HG02943 (cell line): Measurements from ENCODE around the gene CYP26A1.

Experiments
- ATAC-seq: cut with Tn5 transposase; IDR thresholded peaks from one replicate; pipeline ENCODE4 v1.9.1; 2021; ENCODE audit warnings: mild to moderate bottlenecking, low read depth, moderate library complexity; ENCODE audit not compliant: unreplicated experiment

The CYP26A1 gene

GRCh38 chr10:93063977-93064660 is 9.6 kb upstream of the CYP26A1 start:
- ATAC-seq, result no peak

GRCh38 chr10:93064874-93065660 is 8.6 kb upstream of the CYP26A1 start:
- ATAC-seq, result no peak

DNA sequence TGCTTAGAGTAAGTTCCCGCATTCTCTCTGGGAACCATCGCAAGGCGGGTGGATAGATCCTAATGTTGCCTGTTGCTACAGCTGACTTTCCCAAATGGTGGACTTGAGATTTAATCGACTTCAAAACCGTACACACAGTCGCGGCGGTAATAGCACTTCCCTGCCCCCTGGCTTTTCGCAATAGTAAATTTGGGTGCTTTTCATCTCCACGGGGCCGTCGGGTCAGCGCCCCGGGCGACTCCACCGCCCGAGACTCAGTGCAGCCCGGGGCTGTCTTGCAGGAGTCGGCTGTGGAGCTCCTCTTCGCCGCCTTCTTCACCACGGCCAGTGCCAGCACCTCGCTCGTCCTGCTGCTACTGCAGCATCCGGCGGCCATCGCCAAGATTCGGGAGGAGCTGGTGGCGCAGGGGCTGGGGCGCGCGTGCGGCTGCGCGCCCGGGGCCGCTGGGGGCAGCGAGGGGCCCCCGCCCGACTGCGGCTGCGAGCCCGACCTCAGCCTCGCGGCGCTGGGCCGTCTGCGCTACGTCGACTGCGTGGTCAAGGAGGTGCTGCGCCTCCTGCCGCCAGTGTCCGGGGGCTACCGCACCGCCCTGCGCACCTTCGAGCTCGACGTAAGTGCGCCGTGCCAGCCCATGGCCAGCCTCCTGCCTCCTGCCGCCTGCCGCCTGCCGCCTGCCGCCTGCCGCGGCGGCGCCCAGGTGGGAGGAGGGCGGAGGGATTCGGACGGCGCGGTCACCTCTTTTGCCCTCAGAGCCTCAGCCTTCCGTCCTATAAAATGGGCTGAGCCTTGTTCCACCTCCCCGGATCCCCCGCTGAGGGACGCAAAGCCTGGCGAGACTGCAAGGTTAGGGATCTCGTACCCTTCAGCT is 7.8 kb upstream of the CYP26A1 start:
- no peak for ATAC-seq

- ATAC-seq, result no peak
Observed at GRCh38 chr10:93066544-93066913, 7.2 kb upstream of the CYP26A1 start.

DNA sequence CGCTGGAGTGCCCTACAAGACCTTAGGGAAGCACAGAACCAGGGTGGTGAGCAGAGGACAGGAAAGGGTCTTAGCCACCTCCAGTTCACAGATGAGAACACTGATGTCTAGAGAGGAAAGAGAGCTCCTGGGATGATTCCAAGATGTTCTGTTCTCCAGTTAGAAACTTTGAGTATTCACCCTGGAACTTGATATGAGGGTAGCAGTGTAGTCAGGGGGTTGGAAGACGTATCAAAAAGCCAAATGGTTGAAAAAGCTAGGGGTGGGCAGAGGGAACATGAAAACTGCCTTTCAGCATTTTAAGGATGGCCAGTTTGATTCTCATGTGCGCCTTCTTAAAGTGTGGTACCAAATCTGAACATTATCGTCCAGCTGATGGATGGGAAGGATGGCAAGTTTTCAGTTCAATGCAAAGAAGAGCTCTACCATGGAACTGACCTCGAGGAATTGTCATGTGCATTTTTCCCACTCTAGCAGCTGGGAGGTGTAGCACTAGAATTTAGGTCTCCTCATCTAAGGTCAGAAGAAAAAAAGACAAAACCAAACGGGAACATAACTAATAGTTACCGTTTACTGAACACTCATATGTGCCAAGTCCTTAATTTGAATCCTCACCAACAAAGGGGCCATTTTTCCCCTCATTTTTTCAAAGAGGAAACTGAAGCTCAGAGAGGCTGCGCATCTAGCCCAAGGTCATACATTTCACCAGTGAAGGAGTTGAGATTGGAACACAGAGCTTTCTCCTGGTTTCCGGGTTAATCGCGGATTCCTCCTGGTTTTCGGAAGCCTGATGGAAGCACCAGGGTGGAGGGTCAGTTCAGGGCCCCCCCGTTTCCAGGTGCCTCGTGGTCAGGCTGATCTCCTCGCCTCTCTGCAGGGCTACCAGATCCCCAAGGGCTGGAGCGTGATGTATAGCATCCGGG is 6.0 kb upstream of the CYP26A1 start:
- ATAC-seq, result no peak

DNA sequence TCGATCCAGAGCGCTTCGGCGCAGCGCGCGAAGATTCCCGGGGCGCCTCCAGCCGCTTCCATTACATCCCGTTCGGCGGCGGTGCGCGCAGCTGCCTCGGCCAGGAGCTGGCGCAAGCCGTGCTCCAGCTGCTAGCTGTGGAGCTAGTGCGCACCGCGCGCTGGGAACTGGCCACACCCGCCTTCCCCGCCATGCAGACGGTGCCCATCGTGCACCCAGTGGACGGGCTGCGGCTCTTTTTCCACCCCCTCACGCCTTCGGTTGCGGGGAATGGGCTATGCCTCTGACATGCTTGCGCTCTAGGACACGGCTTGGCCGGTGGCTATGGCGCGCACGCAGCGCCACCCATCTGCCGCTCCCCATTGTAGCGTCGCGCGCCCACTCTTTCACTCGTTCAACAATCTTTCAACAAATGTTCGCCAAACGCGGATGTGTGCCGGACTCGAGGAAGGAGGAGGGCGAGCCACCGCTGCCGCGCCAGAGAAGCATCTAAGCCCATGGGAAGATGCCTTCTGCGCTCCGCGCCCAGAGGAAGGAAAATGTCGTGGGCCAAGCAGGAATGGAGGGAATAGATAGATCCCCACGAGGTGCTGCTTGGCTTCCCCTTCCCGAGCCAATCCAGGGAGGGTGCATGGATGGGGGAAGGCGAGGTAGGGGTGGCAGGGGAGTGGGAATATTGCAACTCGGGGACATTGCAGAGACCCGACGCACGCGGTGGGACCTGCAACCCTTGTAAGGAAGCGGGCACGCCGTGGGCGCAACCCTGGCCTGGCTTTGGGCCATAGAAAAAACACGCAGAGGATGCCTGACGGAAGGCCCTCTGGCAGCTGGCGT is 5.1 kb upstream of the CYP26A1 start:
- ATAC-seq, result no peak

GRCh38 chr10:93069245-93069561 is 4.5 kb upstream of the CYP26A1 start:
- no peak for ATAC-seq

GRCh38 chr10:93070378-93071176 is 3.1 kb upstream of the CYP26A1 start:
- no peak for ATAC-seq

GRCh38 chr10:93071177-93071472 is 2.6 kb upstream of the CYP26A1 start:
- no peak for ATAC-seq

DNA sequence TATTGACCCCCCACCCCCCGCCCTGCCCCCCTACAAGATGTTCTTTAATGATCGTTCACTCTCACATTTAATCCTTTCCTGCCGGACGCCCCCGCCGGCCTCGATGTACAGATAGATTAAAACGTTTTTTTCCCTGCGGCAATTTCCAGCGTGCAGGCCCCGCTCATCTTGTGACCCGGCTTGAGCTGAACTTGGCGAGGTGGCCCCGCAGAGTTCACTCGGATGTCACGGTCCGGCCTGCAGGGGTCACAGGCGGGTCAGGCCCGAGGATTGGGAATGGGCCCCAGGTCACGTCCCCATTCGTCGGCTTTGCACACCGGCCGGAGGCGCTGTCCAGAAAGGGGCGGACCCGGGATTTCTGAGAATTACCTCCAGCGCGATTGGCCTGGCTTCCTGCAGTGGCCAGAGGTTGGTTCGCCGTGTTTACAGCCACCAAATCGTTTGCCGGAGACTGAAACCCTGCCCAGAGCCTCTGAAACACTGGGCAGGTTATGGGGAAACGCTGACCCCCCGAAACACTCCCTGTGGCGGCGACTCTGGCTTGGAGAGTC is 1.9 kb upstream of the CYP26A1 start:
- ATAC-seq, result no peak

DNA sequence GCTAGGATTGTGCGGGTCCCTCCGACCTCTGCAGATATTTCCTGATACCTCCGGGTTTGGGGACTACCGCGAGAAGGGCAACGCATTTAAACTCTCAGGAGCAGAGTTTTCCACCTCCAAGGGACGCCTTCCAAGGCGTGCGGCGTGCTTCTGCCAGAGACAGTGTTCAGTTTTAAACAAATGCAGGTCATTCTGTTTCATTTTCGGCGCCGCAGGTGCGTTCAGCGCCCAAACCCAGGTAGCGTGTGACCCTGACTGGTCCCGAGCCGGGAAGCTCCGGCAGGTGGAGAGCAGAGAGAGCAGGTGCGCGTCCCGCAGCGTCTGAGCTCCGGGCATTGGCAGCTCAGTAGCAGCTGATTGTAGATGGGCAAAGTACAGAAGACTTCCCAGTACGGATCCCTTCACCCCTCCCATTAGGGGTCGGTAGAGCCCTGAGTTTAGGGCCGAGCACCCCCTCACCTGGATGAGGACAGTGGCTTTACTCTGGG is 1.4 kb upstream of the CYP26A1 start:
- no peak for ATAC-seq

DNA sequence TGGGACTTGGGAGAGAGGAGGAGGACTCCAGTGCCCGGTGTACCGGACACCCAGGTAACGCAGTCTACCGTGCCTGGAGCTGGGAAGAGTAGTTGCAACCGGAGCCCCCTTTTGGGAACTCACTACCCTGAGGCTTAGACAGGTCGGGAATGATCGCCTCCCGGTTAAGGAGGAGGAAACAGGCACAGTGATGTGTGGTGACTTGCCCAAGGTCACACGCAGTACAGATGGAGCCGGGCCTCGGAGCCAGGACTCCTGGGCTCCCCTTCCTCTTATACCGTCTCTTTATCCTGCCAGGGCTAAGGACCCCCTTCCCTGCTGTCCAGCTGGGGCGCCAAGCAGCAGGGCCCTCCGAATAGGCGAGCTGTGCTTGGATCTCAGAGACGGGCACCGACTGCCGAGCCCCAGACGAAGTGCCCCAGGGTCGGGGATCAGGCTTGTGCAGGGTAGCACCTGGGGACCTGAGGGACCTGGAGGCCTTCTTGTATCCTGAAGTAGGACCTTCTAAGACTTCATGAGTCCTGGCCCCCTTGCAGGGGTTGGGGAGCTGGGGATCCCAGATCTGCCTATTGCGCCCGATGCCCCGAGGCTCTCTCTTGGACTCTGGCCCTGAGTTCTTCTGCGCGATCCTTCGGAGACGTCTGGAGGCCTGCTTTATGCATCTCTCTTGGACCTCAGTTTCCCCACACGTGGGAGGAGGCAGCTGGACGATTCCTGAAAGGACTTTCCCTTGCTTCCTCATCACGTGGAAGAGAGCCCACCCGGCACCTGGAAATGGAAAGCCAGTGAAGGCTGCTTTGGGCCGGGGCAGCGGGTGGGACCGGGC is 767 bp upstream of the CYP26A1 start:
- ATAC-seq, result no peak

- ATAC-seq, result no peak
Observed at GRCh38 chr10:93074147-93074596, 479 bp downstream of the CYP26A1 start.

DNA sequence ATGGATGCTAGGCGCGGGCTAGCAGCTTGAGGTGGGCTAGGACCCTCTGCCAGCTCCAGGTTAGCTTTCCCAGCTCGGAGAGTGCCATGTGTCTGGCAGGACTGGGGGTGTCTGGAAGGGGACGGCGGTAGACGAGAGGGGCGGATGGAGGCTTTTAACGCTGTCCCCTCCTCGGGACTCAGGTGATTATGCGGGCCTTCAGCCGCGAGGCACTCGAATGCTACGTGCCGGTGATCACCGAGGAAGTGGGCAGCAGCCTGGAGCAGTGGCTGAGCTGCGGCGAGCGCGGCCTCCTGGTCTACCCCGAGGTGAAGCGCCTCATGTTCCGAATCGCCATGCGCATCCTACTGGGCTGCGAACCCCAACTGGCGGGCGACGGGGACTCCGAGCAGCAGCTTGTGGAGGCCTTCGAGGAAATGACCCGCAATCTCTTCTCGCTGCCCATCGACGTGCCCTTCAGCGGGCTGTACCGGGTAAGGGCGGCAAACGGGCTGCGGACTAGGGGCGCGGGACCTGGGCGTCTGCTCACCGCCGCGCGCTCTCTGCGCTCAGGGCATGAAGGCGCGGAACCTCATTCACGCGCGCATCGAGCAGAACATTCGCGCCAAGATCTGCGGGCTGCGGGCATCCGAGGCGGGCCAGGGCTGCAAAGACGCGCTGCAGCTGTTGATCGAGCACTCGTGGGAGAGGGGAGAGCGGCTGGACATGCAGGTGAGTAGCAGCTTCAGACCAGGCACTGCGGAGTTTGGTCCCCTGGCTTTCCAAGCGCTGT is 1.1 kb downstream of the CYP26A1 start:
- no peak for ATAC-seq

GRCh38 chr10:93075369-93076221 is 1.9 kb downstream of the CYP26A1 start:
- no peak for ATAC-seq

- no peak for ATAC-seq
Observed at GRCh38 chr10:93076871-93077270, 3.2 kb downstream of the CYP26A1 start.
